ENCODE results near the gene ATP8A2. TPM values are rescaled to one million over a fixed set of nuclear protein-coding genes. Genes with fewer than 3 reads are reported as not detected.

ATP8A2 gene
- total RNA-seq, 1 donor, result 0.72 TPM

DNA sequence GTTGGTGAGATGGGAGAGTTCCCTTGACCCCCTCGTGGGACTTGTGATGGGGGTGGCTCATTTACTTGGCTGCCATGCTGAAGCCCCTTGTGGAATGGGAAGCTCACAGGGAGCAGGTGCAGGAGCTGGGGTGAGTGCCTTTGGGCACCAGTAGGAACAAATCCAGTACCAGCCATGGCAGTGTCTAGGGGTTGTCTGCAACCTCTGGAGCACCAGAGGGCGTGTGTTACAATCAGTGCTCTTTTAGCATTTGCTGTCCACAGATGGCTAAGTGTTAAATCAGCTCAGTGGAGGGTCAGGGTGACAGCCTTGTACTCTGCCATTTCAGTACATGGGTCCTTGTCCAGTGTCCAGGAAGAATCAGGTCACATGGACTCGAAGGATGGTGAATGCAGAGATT lies 75.6 kb downstream of the ATP8A2 start:
- H3K4me3 ChIP-seq (ENCODE audit: insufficient read depth, low read length), result no peak overlapping the region

GRCh38 chr13:25453850-25454365 lies 82.1 kb downstream of the ATP8A2 start:
- Histone ChIP-seq H2AFZ (ENCODE audit: low read length) (no peak overlapping the region), H3K27ac (ENCODE audit: low read depth, low read length) (no peak overlapping the region), H3K27me3 (ENCODE audit: insufficient read depth, low read length) (no peaks in the 10 kb centered on the region), H3K4me3 (ENCODE audit: insufficient read depth, low read length) (no peak overlapping the region), H4K20me1 (ENCODE audit: insufficient read depth, low read length) (no peaks in the 10 kb centered on the region), H3K36me3 (ENCODE audit: insufficient read depth, low read length) (no peaks in the 10 kb centered on the region), H3K9me3 (ENCODE audit: low read depth, low read length) (no peaks in the 10 kb centered on the region), H3K4me2 (ENCODE audit: insufficient read depth, low read length) (no peak overlapping the region), H3K79me2 (ENCODE audit: insufficient read depth, low read length) (no peaks in the 10 kb centered on the region), H3K4me1 (ENCODE audit: insufficient read depth, low read length) (no peaks in the 10 kb centered on the region)
- TF ChIP-seq CTCF (IDR thresholded peaks at IDR 0.05; ENCODE audit: extremely low read depth, low read depth, low read length), result no peak
- DNase-seq (ENCODE audit: insufficient read length, low spot score, missing footprints), result no peak

More for the DNA sequence above, 75.6 kb downstream of the ATP8A2 start:
- H3K36me3 ChIP-seq (ENCODE audit: insufficient read depth, low read length), result no peaks in the 10 kb centered on the region
- H3K9me3 ChIP-seq (ENCODE audit: low read depth, low read length), result no peaks in the 10 kb centered on the region
- no peak for TF ChIP-seq CTCF (IDR thresholded peaks at IDR 0.05; ENCODE audit: extremely low read depth, low read depth, low read length)
- no peaks in the 10 kb centered on the region for H3K79me2 ChIP-seq (ENCODE audit: insufficient read depth, low read length)
- no peak overlapping the region for H3K27ac ChIP-seq (ENCODE audit: low read depth, low read length)
- no peaks in the 10 kb centered on the region for H4K20me1 ChIP-seq (ENCODE audit: insufficient read depth, low read length)
- H2AFZ ChIP-seq (ENCODE audit: low read length), result no peak overlapping the region
- DNase-seq (ENCODE audit: insufficient read length, low spot score, missing footprints), result no peak
- no peaks in the 10 kb centered on the region for H3K27me3 ChIP-seq (ENCODE audit: insufficient read depth, low read length)
- no peaks in the 10 kb centered on the region for H3K4me1 ChIP-seq (ENCODE audit: insufficient read depth, low read length)
- no peak overlapping the region for H3K4me2 ChIP-seq (ENCODE audit: insufficient read depth, low read length)

DNA sequence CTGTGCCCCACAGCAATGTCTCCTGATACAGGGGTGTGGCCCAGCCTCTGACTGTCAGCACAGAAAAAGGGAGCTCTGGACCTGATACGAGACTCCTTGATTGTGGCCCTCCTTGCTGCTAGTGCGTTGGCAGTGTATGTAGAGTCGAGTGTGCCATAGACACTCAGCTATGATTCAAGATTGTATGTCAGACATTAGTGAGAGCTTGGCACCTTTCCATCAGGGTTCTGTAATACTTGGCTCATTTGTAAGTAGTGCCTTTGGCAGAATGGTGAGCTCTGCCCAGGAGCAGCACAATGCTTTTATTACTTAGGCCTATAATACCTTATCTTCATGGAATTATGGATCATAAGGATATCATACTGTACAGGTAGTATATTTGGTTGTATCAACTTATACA lies 83.4 kb downstream of the ATP8A2 start:
- no peaks in the 10 kb centered on the region for H3K9me3 ChIP-seq (ENCODE audit: low read depth, low read length)
- no peak overlapping the region for H2AFZ ChIP-seq (ENCODE audit: low read length)
- H3K4me3 ChIP-seq (ENCODE audit: insufficient read depth, low read length), result no peak overlapping the region
- H3K27ac ChIP-seq (ENCODE audit: low read depth, low read length), result no peak overlapping the region
- TF ChIP-seq CTCF (IDR thresholded peaks at IDR 0.05; ENCODE audit: extremely low read depth, low read depth, low read length), result no peak
- no peaks in the 10 kb centered on the region for H3K4me1 ChIP-seq (ENCODE audit: insufficient read depth, low read length)
- no peak for DNase-seq (ENCODE audit: insufficient read length, low spot score, missing footprints)
- H3K4me2 ChIP-seq (ENCODE audit: insufficient read depth, low read length), result no peak overlapping the region
- no peaks in the 10 kb centered on the region for H4K20me1 ChIP-seq (ENCODE audit: insufficient read depth, low read length)
- no peaks in the 10 kb centered on the region for H3K79me2 ChIP-seq (ENCODE audit: insufficient read depth, low read length)
- no peaks in the 10 kb centered on the region for H3K36me3 ChIP-seq (ENCODE audit: insufficient read depth, low read length)
- no peaks in the 10 kb centered on the region for H3K27me3 ChIP-seq (ENCODE audit: insufficient read depth, low read length)

GRCh38 chr13:25457566-25457965 lies 85.8 kb downstream of the ATP8A2 start:
- no peak overlapping the region for H3K4me2 ChIP-seq (ENCODE audit: insufficient read depth, low read length)
- no peaks in the 10 kb centered on the region for H3K27me3 ChIP-seq (ENCODE audit: insufficient read depth, low read length)
- H3K36me3 ChIP-seq (ENCODE audit: insufficient read depth, low read length), result no peaks in the 10 kb centered on the region
- H3K27ac ChIP-seq (ENCODE audit: low read depth, low read length), result no peak overlapping the region
- no peaks in the 10 kb centered on the region for H3K9me3 ChIP-seq (ENCODE audit: low read depth, low read length)
- H2AFZ ChIP-seq (ENCODE audit: low read length), result no peak overlapping the region
- H3K79me2 ChIP-seq (ENCODE audit: insufficient read depth, low read length), result no peaks in the 10 kb centered on the region
- no peaks in the 10 kb centered on the region for H4K20me1 ChIP-seq (ENCODE audit: insufficient read depth, low read length)
- TF ChIP-seq CTCF (IDR thresholded peaks at IDR 0.05; ENCODE audit: extremely low read depth, low read depth, low read length), result no peak
- no peak overlapping the region for H3K4me3 ChIP-seq (ENCODE audit: insufficient read depth, low read length)
- no peak for DNase-seq (ENCODE audit: insufficient read length, low spot score, missing footprints)
- H3K4me1 ChIP-seq (ENCODE audit: insufficient read depth, low read length), result no peaks in the 10 kb centered on the region

All from osteoblast (primary cell).